Measurements from ENCODE around the gene FBXO48. TPM values are rescaled to one million over a fixed set of nuclear protein-coding genes. Genes with fewer than 3 reads are reported as not detected.

The FBXO48 gene
- polyA plus RNA-seq, 1 of the 3 experiments (the other 2 are of a cell fraction) = 0.30 TPM

DNA sequence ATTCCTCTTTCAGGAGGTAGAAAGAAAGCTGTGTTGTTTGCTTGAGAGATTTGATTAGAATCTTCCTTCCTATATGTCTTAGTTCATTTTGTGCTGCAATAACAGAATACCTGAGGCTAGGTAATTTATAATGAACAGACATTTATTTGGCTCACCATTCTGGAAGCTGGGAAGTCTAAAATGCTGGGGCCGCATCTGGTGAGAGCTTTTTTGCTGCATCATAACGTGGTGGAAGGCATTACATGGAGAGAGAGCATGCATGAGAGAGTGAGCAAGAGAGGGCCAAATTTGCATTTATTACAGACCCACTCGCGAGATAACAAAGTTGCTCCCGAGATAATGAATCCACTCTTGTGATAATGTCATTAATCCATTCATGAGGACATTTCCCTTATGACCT lies 34.7 kb upstream of the FBXO48 start:
- CTCF ChIA-PET = interaction anchor here (9.2 kb wide), 1 partner anchor 15 kb away, joined by 58 read pairs; no protein-coding TSS in a partner anchor
- no peaks in the 10 kb centered on the region for H3K9me3 ChIP-seq
- no peaks in the 10 kb centered on the region; the same call in 1 of the 2 replicates for H3K9me2 ChIP-seq
- no peak overlapping the region for H3K27ac ChIP-seq (ENCODE audit: low read depth in 2 of 2, low read length in 1 of 2)
- no peak for DNase-seq
- no peaks in the 10 kb centered on the region for H4K20me1 ChIP-seq (ENCODE audit: insufficient read depth)
- POLR2A ChIA-PET = no interaction called here
- no peak overlapping the region for H3K9ac ChIP-seq
- H2AFZ ChIP-seq (ENCODE audit: low read depth) = no peak overlapping the region
- H3K27me3 ChIP-seq (ENCODE audit: insufficient read depth) = no peaks in the 10 kb centered on the region
- H3K79me2 ChIP-seq (ENCODE audit: insufficient read depth) = no peaks in the 10 kb centered on the region
- TF ChIP-seq JUND (IDR thresholded peaks at IDR 0.05) = no peak
- TF ChIP-seq, protein P1, sequence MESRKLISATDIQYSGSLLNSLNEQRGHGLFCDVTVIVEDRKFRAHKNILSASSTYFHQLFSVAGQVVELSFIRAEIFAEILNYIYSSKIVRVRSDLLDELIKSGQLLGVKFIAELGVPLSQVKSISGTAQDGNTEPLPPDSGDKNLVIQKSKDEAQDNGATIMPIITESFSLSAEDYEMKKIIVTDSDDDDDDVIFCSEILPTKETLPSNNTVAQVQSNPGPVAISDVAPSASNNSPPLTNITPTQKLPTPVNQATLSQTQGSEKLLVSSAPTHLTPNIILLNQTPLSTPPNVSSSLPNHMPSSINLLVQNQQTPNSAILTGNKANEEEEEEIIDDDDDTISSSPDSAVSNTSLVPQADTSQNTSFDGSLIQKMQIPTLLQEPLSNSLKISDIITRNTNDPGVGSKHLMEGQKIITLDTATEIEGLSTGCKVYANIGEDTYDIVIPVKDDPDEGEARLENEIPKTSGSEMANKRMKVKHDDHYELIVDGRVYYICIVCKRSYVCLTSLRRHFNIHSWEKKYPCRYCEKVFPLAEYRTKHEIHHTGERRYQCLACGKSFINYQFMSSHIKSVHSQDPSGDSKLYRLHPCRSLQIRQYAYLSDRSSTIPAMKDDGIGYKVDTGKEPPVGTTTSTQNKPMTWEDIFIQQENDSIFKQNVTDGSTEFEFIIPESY (IDR thresholded peaks at IDR 0.05; ENCODE audit: borderline replicate concordance, low read depth) = no peak
- TF ChIP-seq, protein P2, sequence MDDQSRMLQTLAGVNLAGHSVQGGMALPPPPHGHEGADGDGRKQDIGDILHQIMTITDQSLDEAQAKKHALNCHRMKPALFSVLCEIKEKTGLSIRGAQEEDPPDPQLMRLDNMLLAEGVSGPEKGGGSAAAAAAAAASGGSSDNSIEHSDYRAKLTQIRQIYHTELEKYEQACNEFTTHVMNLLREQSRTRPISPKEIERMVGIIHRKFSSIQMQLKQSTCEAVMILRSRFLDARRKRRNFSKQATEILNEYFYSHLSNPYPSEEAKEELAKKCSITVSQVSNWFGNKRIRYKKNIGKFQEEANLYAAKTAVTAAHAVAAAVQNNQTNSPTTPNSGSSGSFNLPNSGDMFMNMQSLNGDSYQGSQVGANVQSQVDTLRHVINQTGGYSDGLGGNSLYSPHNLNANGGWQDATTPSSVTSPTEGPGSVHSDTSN (IDR thresholded peaks at IDR 0.05) = no peak
- no peak for TF ChIP-seq MEF2A (IDR thresholded peaks at IDR 0.05; ENCODE audit: borderline replicate concordance, low read depth)
- no peaks in the 10 kb centered on the region for H3F3A ChIP-seq (replicated peaks; ENCODE audit: insufficient read depth)
- peaks cover 0 to 4% of the 10 kb centered on the region in 2 experiments; a peak in 2 of 4 replicates for H3K4me1 ChIP-seq (ENCODE audit: control insufficient read depth in 1 of 2, insufficient read depth in 2 of 2, low read depth in 1 of 2, low read length in 1 of 2)
- H3K4me2 ChIP-seq = no peak overlapping the region
- H3K4me3 ChIP-seq (ENCODE audit: low read depth in 2 of 2, low read length in 1 of 2) = no peak overlapping the region
- H3K36me3 ChIP-seq (replicated peaks in 1 of 2; ENCODE audit: control insufficient read depth in 1 of 2, insufficient read depth in 2 of 2, low read length in 1 of 2) = peaks cover 0 to 4% of the 10 kb centered on the region in 2 experiments
- WGBS (ENCODE audit: low lambda C conversion rate) = 78% methylated on average over 5 of the region's 5 CpGs

DNA sequence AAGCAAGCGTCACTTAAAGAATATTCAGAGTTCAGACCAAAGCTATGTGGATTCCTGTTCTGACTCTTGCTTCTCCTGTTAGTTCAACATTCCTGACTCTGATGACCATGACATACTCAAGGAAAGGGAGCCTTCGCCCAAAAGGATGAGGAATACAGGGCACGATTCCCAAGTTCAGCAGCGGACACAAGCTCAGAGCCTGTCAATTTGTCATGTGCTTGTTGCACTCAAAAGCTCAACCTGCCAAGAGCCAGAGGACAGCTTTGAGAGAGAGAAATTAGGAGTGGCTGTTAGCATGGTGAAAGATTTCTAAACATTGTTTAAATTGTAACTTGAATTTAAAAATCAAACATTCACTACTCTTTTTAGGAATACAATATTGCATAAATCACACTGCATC lies 33.6 kb upstream of the FBXO48 start:
- 95% methylated on average over 4 of the region's 4 CpGs for WGBS (ENCODE audit: low lambda C conversion rate)
- peaks cover 0 to 4% of the 10 kb centered on the region in 2 experiments for H3K36me3 ChIP-seq (replicated peaks in 1 of 2; ENCODE audit: control insufficient read depth in 1 of 2, insufficient read depth in 2 of 2, low read length in 1 of 2)
- no peak for DNase-seq
- H4K20me1 ChIP-seq (ENCODE audit: insufficient read depth) = no peaks in the 10 kb centered on the region
- H3K4me2 ChIP-seq = no peak overlapping the region
- ChIA-PET CTCF (interaction anchor here (1.0 to 9.2 kb wide), 4 partner anchors 13 to 95 kb away, joined by 3 to 58 read pairs (median 6); no protein-coding TSS in a partner anchor), POLR2A (no interaction called here)
- peaks cover 0 to 4% of the 10 kb centered on the region in 2 experiments; a peak in 2 of 4 replicates for H3K4me1 ChIP-seq (ENCODE audit: control insufficient read depth in 1 of 2, insufficient read depth in 2 of 2, low read depth in 1 of 2, low read length in 1 of 2)
- no peaks in the 10 kb centered on the region for H3K9me3 ChIP-seq
- no peak overlapping the region for H2AFZ ChIP-seq (ENCODE audit: low read depth)
- no peaks in the 10 kb centered on the region for H3K27me3 ChIP-seq (ENCODE audit: insufficient read depth)
- H3K9ac ChIP-seq = no peak overlapping the region
- H3K79me2 ChIP-seq (ENCODE audit: insufficient read depth) = no peaks in the 10 kb centered on the region
- no peak overlapping the region for H3K27ac ChIP-seq (ENCODE audit: low read depth in 2 of 2, low read length in 1 of 2)
- no peak overlapping the region for H3K4me3 ChIP-seq (ENCODE audit: low read depth in 2 of 2, low read length in 1 of 2)
- H3K9me2 ChIP-seq = no peaks in the 10 kb centered on the region; the same call in 1 of the 2 replicates
- H3F3A ChIP-seq (replicated peaks; ENCODE audit: insufficient read depth) = no peaks in the 10 kb centered on the region
- TF ChIP-seq FOXM1 (IDR thresholded peaks at IDR 0.05; ENCODE audit: low read depth) (no peak), EP300 (IDR thresholded peaks at IDR 0.05; ENCODE audit: borderline replicate concordance in 1 of 2, low read depth in 1 of 2, low read length in 1 of 2) (no peak), GABPA (IDR thresholded peaks at IDR 0.05; ENCODE audit: low read depth) (no peak), JUND (IDR thresholded peaks at IDR 0.05) (no peak), GATA2 (CRISPR knock-in tag; IDR thresholded peaks at IDR 0.05) (no peak), REST (IDR thresholded peaks at IDR 0.05; ENCODE audit: low read depth, low read length) (no peak), MEF2A (IDR thresholded peaks at IDR 0.05; ENCODE audit: borderline replicate concordance, low read depth) (no peak), RAD21 (IDR thresholded peaks at IDR 0.05; ENCODE audit: low read length) (no peak), SIN3A (IDR thresholded peaks at IDR 0.05; ENCODE audit: borderline replicate concordance, low read depth, low read length) (no peak), ELF1 (IDR thresholded peaks at IDR 0.05) (no peak), FOXJ3 (CRISPR knock-in tag; IDR thresholded peaks at IDR 0.05) (no peak)
- TF ChIP-seq, protein P1 (IDR thresholded peaks at IDR 0.05; ENCODE audit: borderline replicate concordance, low read depth) = no peak
- TF ChIP-seq, protein P2 (IDR thresholded peaks at IDR 0.05) = no peak
- TF ChIP-seq, protein P3, sequence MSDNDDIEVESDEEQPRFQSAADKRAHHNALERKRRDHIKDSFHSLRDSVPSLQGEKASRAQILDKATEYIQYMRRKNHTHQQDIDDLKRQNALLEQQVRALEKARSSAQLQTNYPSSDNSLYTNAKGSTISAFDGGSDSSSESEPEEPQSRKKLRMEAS (IDR thresholded peaks at IDR 0.05; ENCODE audit: low read depth) = no peak
- TF ChIP-seq, protein P4, sequence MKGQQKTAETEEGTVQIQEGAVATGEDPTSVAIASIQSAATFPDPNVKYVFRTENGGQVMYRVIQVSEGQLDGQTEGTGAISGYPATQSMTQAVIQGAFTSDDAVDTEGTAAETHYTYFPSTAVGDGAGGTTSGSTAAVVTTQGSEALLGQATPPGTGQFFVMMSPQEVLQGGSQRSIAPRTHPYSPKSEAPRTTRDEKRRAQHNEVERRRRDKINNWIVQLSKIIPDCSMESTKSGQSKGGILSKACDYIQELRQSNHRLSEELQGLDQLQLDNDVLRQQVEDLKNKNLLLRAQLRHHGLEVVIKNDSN (IDR thresholded peaks at IDR 0.05; ENCODE audit: borderline replicate concordance, low read depth) = no peak

All from SK-N-SH (cell line).